GM19238 (cell line): ENCODE measurements around the gene ERICH4.
A peak's percentile ranks its signal among the peaks of the same experiment; 100 is the strongest.
"Not testable (repeated sequence)": the region's sequence is repeated elsewhere in the genome, so short reads cannot be mapped to it uniquely, and the experiment has no call there.

Source experiments
- DNase-seq: peaks from one replicate; pipeline ENCODE4 v3.0.0; 2011; ENCODE audit warnings: low spot score; ENCODE audit not compliant: insufficient read length

Gene ERICH4

GRCh38 chr19:41435376-41435775 is 7.6 kb upstream of the ERICH4 start:
- DNase-seq = not testable (repeated sequence)

- no peak for DNase-seq
These were observed 6.9 kb upstream of the ERICH4 start for GRCh38 chr19:41435936-41436673.

- DNase-seq = no peak
These were observed 6.3 kb upstream of the ERICH4 start for GRCh38 chr19:41436674-41436951.

- DNase-seq = no peak
These were observed 4.9 kb upstream of the ERICH4 start for GRCh38 chr19:41437944-41438574.

- peak; percentile 91 for DNase-seq
These were observed 3.3 kb upstream of the ERICH4 start, which contains the start of gene DMAC2 for GRCh38 chr19:41439441-41440222. Gene DMAC2, minus strand, starts transcription at chr19:41439912. Its CDS starts 13 bp downstream, at chr19:41439899.

GRCh38 chr19:41441321-41441945 is 1.5 kb upstream of the ERICH4 start:
- no peak for DNase-seq

GRCh38 chr19:41443813-41444455 is 978 bp downstream of the ERICH4 start:
- DNase-seq = no peak

GRCh38 chr19:41445575-41445974 is 2.6 kb downstream of the ERICH4 start:
- DNase-seq = no peak

GRCh38 chr19:41447732-41448332 is 4.9 kb downstream of the ERICH4 start:
- DNase-seq = no peak

- peak; percentile 79 for DNase-seq
These were observed 6.3 kb downstream of the ERICH4 start for GRCh38 chr19:41449079-41449864.

- no peak for DNase-seq
These were observed 6.9 kb downstream of the ERICH4 start for GRCh38 chr19:41449865-41450178.

GRCh38 chr19:41452584-41453275 is 9.8 kb downstream of the ERICH4 start:
- no peak for DNase-seq

- no peak for DNase-seq
These were observed 13.0 kb downstream of the ERICH4 start for GRCh38 chr19:41455936-41456335.

- no peak for DNase-seq
These were observed 13.5 kb downstream of the ERICH4 start for GRCh38 chr19:41456342-41456918.

GRCh38 chr19:41457241-41457640 is 14.3 kb downstream of the ERICH4 start:
- peak; percentile 41 for DNase-seq

- no peak for DNase-seq
These were observed 19.5 kb downstream of the ERICH4 start for GRCh38 chr19:41462497-41462896.

- DNase-seq = not testable (repeated sequence)
These were observed 20.6 kb downstream of the ERICH4 start for GRCh38 chr19:41463257-41464256.

- DNase-seq = no peak
These were observed 33.6 kb downstream of the ERICH4 start for GRCh38 chr19:41476583-41476982.
